HCT116 (cell line): Measurements from ENCODE around the gene RHOB. TPM values are rescaled to one million over a fixed set of nuclear protein-coding genes. Genes with fewer than 3 reads are reported as not detected.

ENCODE experiments used
- ATAC-seq: fragments of 200-7000 bp; cut with Tn5 transposase; 2 replicates; pipeline ENCODE4 v1.9.1; 2020; ENCODE audit warnings: mild to moderate bottlenecking, moderate library complexity
- BruUV-seq: library from RNA; stranded (reverse); fragments of 400-500 nt; replicated peaks from 2 replicates; lab custom pipeline; 2021; lab: Mats Ljungman, UMichigan
- CTCF ChIA-PET: fragments of 300-600 bp; sonication (Branson Sonifier 250); formaldehyde crosslinking; loops from one replicate; lab custom pipeline; 2021; ENCODE audit warnings: antibody characterized with exemption; lab: Charles Lee
- POLR2A ChIA-PET: fragments of 300-600, 350-600 bp; sonication (Branson Sonifier 250); formaldehyde crosslinking; loops from one replicate; lab custom pipeline; 2021; ENCODE audit warnings: antibody characterized with exemption; lab: Charles Lee
- RAD21 ChIA-PET, 2 experiments: fragments of 300-600 bp; sonication (Branson Sonifier 250); formaldehyde crosslinking; loops; one replicate each; lab custom pipeline; 2023; ENCODE audit warnings: low total read pairs in 2 of 2; ENCODE audit not compliant: uncharacterized antibody in 2 of 2, unreplicated experiment in 2 of 2, low non-redundant PET in 1 of 2; lab: Charles Lee
- DNase-seq: peaks from one replicate; pipeline ENCODE4 v3.0.0-alpha.2; 2010; ENCODE audit warnings: low read depth, low spot score
- H2AFZ ChIP-seq: fragments of 200-600 bp; shearing (Covaris generic), sonication (generic); 2 replicates; pipeline ENCODE4 v1.6.1; 2017; ENCODE audit warnings: low read depth, mixed run types, mixed read lengths, antibody characterized with exemption, low read length; ENCODE audit not compliant: poor library complexity, severe bottlenecking
- H3K27ac ChIP-seq: 2 replicates; pipeline ENCODE4 v1.5.1; 2012; ENCODE audit warnings: low read depth, low read length
- H3K27me3 ChIP-seq: fragments of 200-600 bp; sonication (generic); 2 replicates; pipeline ENCODE4 v1.6.1; 2016; ENCODE audit warnings: mixed run types, low read length, mixed read lengths; ENCODE audit not compliant: insufficient read depth
- H3K36me3 ChIP-seq, 2 experiments: fragments of 200-500 bp in 1 of 2; fragments of 200-600 bp in 1 of 2; sonication (Bioruptor generic) in 1 of 2; sonication (generic) in 1 of 2; 2 replicates each; pipeline versions ENCODE4 v1.5.1 to v1.6.1; 2014 to 2016; ENCODE audit warnings: low read length in 2 of 2, inconsistent platforms in 1 of 2, mixed read lengths in 1 of 2, mixed run types in 1 of 2; ENCODE audit not compliant: insufficient read depth in 2 of 2, control insufficient read depth in 1 of 2
- H3K4me1 ChIP-seq, 2 experiments: fragments of 200-600 bp in 1 of 2; sonication (generic) in 1 of 2; 2 replicates each; pipeline versions ENCODE4 v1.5.1 to v1.6.1; 2012 to 2017; ENCODE audit warnings: low read length in 2 of 2, inconsistent platforms in 1 of 2, mild to moderate bottlenecking in 1 of 2, mixed read lengths in 1 of 2, mixed run types in 1 of 2, moderate library complexity in 1 of 2; ENCODE audit not compliant: insufficient read depth in 2 of 2, control insufficient read depth in 1 of 2
- H3K4me2 ChIP-seq: fragments of 200-600 bp; sonication (generic); 2 replicates; pipeline ENCODE4 v1.6.1; 2017; ENCODE audit warnings: mixed run types, low read length, mixed read lengths
- H3K4me3 ChIP-seq, 2 experiments: fragments of 200-600 bp in 1 of 2; sonication (generic) in 1 of 2; replicated peaks in 1 of 2; 2 replicates each; pipeline ENCODE4 v1.5.1; 2011 to 2016; ENCODE audit warnings: low read length in 2 of 2, control low read depth in 1 of 2, low read depth in 1 of 2, mild to moderate bottlenecking in 1 of 2, mixed read lengths in 1 of 2, mixed run types in 1 of 2
- H3K79me2 ChIP-seq: fragments of 200-600 bp; sonication (generic); 2 replicates; pipeline ENCODE4 v1.6.1; 2017; ENCODE audit warnings: mild to moderate bottlenecking, mixed run types, low read length, moderate library complexity, mixed read lengths; ENCODE audit not compliant: insufficient read depth
- H3K9ac ChIP-seq: fragments of 200-600 bp; sonication (generic); 2 replicates; pipeline ENCODE4 v1.6.1; 2016; ENCODE audit warnings: low read length, mixed read lengths
- H3K9me2 ChIP-seq: fragments of 200-600 bp; sonication (generic), shearing (Covaris generic); 2 replicates; pipeline ENCODE4 v1.6.1; 2017; ENCODE audit warnings: mixed run types, mild to moderate bottlenecking, moderate library complexity; ENCODE audit not compliant: insufficient read depth
- H3K9me3 ChIP-seq, 2 experiments: fragments of 200-500 bp in 1 of 2; fragments of 200-600 bp in 1 of 2; sonication (Bioruptor generic) in 1 of 2; sonication (generic) in 1 of 2; 2 replicates each; pipeline ENCODE4 v1.6.1; 2014 to 2017; ENCODE audit warnings: low read length in 2 of 2, mixed read lengths in 2 of 2, inconsistent platforms in 1 of 2, low read depth in 1 of 2, mild to moderate bottlenecking in 1 of 2, mixed run types in 1 of 2, moderate library complexity in 1 of 2; ENCODE audit not compliant: control insufficient read depth in 1 of 2, insufficient read depth in 1 of 2
- H4K20me1 ChIP-seq: fragments of 200-600 bp; sonication (generic), shearing (Covaris generic); 2 replicates; pipeline ENCODE4 v1.6.1; 2017; ENCODE audit warnings: mixed run types, mild to moderate bottlenecking, moderate library complexity; ENCODE audit not compliant: insufficient read depth
- CBX3 ChIP-seq: IDR thresholded peaks from 2 replicates; pipeline ENCODE4 v1.6.1; 2012; ENCODE audit warnings: low read depth
- CEBPB ChIP-seq: IDR thresholded peaks from 2 replicates; pipeline ENCODE4 v1.6.1; 2012; ENCODE audit warnings: low read depth
- EGR1 ChIP-seq: IDR thresholded peaks from 2 replicates; pipeline ENCODE4 v1.6.1; 2012; ENCODE audit warnings: low read depth
- ELF1 ChIP-seq: IDR thresholded peaks from 2 replicates; pipeline ENCODE4 v1.6.1; 2012; ENCODE audit warnings: low read depth, borderline replicate concordance
- EZH2phosphoT487 ChIP-seq: fragments of 200-600 bp; IDR thresholded peaks from 2 replicates; pipeline ENCODE4 v1.6.1; 2018; ENCODE audit warnings: antibody characterized with exemption, borderline replicate concordance
- JUND ChIP-seq: IDR thresholded peaks from 2 replicates; pipeline ENCODE4 v1.6.1; 2012
- POLR2A ChIP-seq: IDR thresholded peaks from 2 replicates; pipeline ENCODE4 v1.7.0; 2011; ENCODE audit warnings: borderline replicate concordance; ENCODE audit not compliant: insufficient read depth, insufficient read length; ENCODE audit errors: extremely low read depth
- POLR2AphosphoS5 ChIP-seq: IDR thresholded peaks from 2 replicates; pipeline ENCODE4 v1.6.1; 2011; ENCODE audit warnings: mild to moderate bottlenecking, low read depth, low read length, moderate library complexity
- REST ChIP-seq: IDR thresholded peaks from 2 replicates; pipeline ENCODE4 v1.6.1; 2012; ENCODE audit warnings: low read depth
- TCF7L2 ChIP-seq: IDR thresholded peaks from 2 replicates; pipeline ENCODE4 v1.7.0; 2011; ENCODE audit warnings: borderline replicate concordance, inconsistent platforms; ENCODE audit not compliant: insufficient read depth, insufficient read length; ENCODE audit errors: extremely low read depth
- intact Hi-C: fragments of 100-400 bp; cut with micrococcal nuclease; formaldehyde crosslinking; loops from 2 replicates; pipeline ENCODE4 v1.10.0; 2022
- total RNA-seq: library from RNA; stranded (reverse); gene quantifications from one replicate; pipeline ENCODE4 v1.2.1, GENCODE V29; 2021; ENCODE audit not compliant: unreplicated experiment
- TF ChIP-seq, protein P1 (sequence below): IDR thresholded peaks from 2 replicates; pipeline ENCODE4 v1.6.1; 2012
- TF ChIP-seq, protein P2 (sequence below): IDR thresholded peaks from 2 replicates; pipeline ENCODE4 v1.6.1; 2012

Gene RHOB
- total RNA-seq, 1 experiment from 2014 or later: 72.9 TPM

GRCh38 chr2:20433249-20433648 is 13.6 kb upstream of the RHOB start:
- no peak for TF ChIP-seq CBX3
- TF ChIP-seq CEBPB: no peak
- no peak for TF ChIP-seq POLR2A
- no peak for TF ChIP-seq POLR2AphosphoS5
- no peak for TF ChIP-seq REST
- no peak for TF ChIP-seq ELF1
- no peak for TF ChIP-seq EZH2phosphoT487
- TF ChIP-seq JUND: no peak
- TF ChIP-seq, protein P1, sequence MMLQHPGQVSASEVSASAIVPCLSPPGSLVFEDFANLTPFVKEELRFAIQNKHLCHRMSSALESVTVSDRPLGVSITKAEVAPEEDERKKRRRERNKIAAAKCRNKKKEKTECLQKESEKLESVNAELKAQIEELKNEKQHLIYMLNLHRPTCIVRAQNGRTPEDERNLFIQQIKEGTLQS: no peak
- no peak for TF ChIP-seq TCF7L2
- TF ChIP-seq EGR1: no peak
- TF ChIP-seq, protein P2, sequence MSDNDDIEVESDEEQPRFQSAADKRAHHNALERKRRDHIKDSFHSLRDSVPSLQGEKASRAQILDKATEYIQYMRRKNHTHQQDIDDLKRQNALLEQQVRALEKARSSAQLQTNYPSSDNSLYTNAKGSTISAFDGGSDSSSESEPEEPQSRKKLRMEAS: no peak
- no peak overlapping the region for H3K4me2 ChIP-seq
- ChIA-PET POLR2A (interaction anchor here (1.1 kb wide), 2 partner anchors 9 to 14 kb away, joined by 3 to 4 read pairs; partner anchors contain the start of gene RHOB), RAD21 (no interaction called here), CTCF (no interaction called here)
- H3K36me3 ChIP-seq: no peaks in the 10 kb centered on the region
- no peaks in the 10 kb centered on the region for H3K79me2 ChIP-seq
- H4K20me1 ChIP-seq: no peaks in the 10 kb centered on the region
- no peak overlapping the region for H2AFZ ChIP-seq
- no peaks in the 10 kb centered on the region for H3K9me2 ChIP-seq
- peaks cover under 1 to 14% of the 10 kb centered on the region in 2 experiments for H3K4me1 ChIP-seq
- no peak overlapping the region for H3K27ac ChIP-seq
- no peaks in the 10 kb centered on the region for H3K9me3 ChIP-seq
- BruUV-seq: no TSS peak
- DNase-seq: no peak
- no peak overlapping the region for H3K9ac ChIP-seq
- no peak overlapping the region for H3K4me3 ChIP-seq
- intact Hi-C loops: no loop called here
- ATAC-seq: no peak
- H3K27me3 ChIP-seq: no peaks in the 10 kb centered on the region
